K562 (cell line): Measurements from ENCODE around the gene LRRC15. TPM values are rescaled to one million over a fixed set of nuclear protein-coding genes. Genes with fewer than 3 reads are reported as not detected.

Experiments
- CHAMP1 ChIP-seq: fragments of 450-650 bp; IDR thresholded peaks from 2 replicates; pipeline ENCODE4 v1.6.1; 2016; ENCODE audit warnings: mild to moderate bottlenecking
- HDAC1 ChIP-seq, 2 experiments: fragments of 450-650 bp; IDR thresholded peaks; 2 replicates each; pipeline ENCODE4 v1.6.1; 2016 to 2017; ENCODE audit warnings: inconsistent platforms in 1 of 2, mild to moderate bottlenecking in 1 of 2, moderate library complexity in 1 of 2
- HOXB6 ChIP-seq: fragments of 250-450 bp; sonication (Bioruptor Pico); IDR thresholded peaks from 2 replicates; pipeline ENCODE4 v1.5.1; 2022; ENCODE audit warnings: mild to moderate bottlenecking, borderline replicate concordance
- KLF1 ChIP-seq: fragments of 450-650 bp; IDR thresholded peaks from 2 replicates; pipeline ENCODE4 v1.6.1; 2016; ENCODE audit warnings: missing genetic modification characterization, missing compliant biosample characterization
- MAZ ChIP-seq, 2 experiments: fragments of 450-650 bp in 1 of 2; sonication (generic) in 1 of 2; formaldehyde crosslinking; IDR thresholded peaks in 1 of 2; conservative IDR thresholded peaks in 1 of 2; 2 replicates each; pipeline versions ENCODE4 v1.4.0 to v1.5.0; 2020; ENCODE audit warnings: mild to moderate bottlenecking in 1 of 2, missing genetic modification reagents in 1 of 2
- MED1 ChIP-seq: sonication (generic); formaldehyde crosslinking; IDR thresholded peaks from 2 replicates; pipeline ENCODE4 v1.8.1; 2023; ENCODE audit warnings: missing genetic modification reagents, borderline replicate concordance
- PBX2 ChIP-seq, 2 experiments: IDR thresholded peaks in 1 of 2; conservative IDR thresholded peaks in 1 of 2; 2 replicates each; pipeline ENCODE4 v1.6.1; 2016; ENCODE audit warnings: low read depth in 2 of 2, mild to moderate bottlenecking in 1 of 2, missing compliant biosample characterization in 1 of 2, missing genetic modification characterization in 1 of 2, moderate library complexity in 1 of 2
- PCBP1 ChIP-seq: fragments of 200-400 bp; formaldehyde crosslinking; IDR thresholded peaks from 2 replicates; pipeline ENCODE4 v1.6.1; 2018; ENCODE audit warnings: mild to moderate bottlenecking, low read depth, low read length; ENCODE audit not compliant: poor library complexity, severe bottlenecking
- REST ChIP-seq, 2 experiments: fragments of 450-650 bp; formaldehyde crosslinking in 1 of 2; IDR thresholded peaks; 2 replicates each; pipeline versions ENCODE4 v1.4.0 to v1.6.1; 2014 to 2020; ENCODE audit warnings: mild to moderate bottlenecking in 2 of 2, borderline replicate concordance in 1 of 2, low read depth in 1 of 2
- TSC22D4 ChIP-seq: fragments of 450-650 bp; IDR thresholded peaks from 2 replicates; pipeline ENCODE4 v1.6.1; 2016; ENCODE audit warnings: missing genetic modification characterization, missing biosample characterization, control low read depth
- ZFPM2 ChIP-seq: fragments of 250-450 bp; sonication (Bioruptor Pico); IDR thresholded peaks from 2 replicates; pipeline ENCODE4 v1.5.1; 2022; ENCODE audit warnings: mild to moderate bottlenecking
- ZNF124 ChIP-seq: sonication (generic); formaldehyde crosslinking; IDR thresholded peaks from 2 replicates; pipeline ENCODE4 v1.8.1; 2022; ENCODE audit warnings: missing genetic modification reagents
- ZNF778 ChIP-seq: fragments of 450-650 bp; formaldehyde crosslinking; IDR thresholded peaks from 2 replicates; pipeline ENCODE4 v1.4.0; 2020; ENCODE audit warnings: mild to moderate bottlenecking, moderate library complexity
- polyA plus RNA-seq, 8 experiments: library from polyadenylated mRNA; depleted of rRNA in 4 of 8; stranded (reverse) in 5 of 8; unstranded in 3 of 8; fragments of >200 nt; fragmentation: Nextera tagmentation in 2 of 8; fragmentation: Illumina TruSeq in 1 of 8; extraction: Ambion mirVana in 2 of 8; extraction: Trizol in 1 of 8; gene quantifications; 2 replicates each; pipeline versions ENCODE4 v1.2.1 to v1.2.3, GENCODE V29; 2011 to 2014; ENCODE audit warnings: inconsistent platforms in 1 of 8, missing spikeins in 1 of 8
- total RNA-seq, 7 experiments: library from RNA; depleted of rRNA in 6 of 7; stranded (reverse); fragments of >200 nt in 6 of 7; fragmentation: Illumina TruSeq in 2 of 7; extraction: Trizol in 2 of 7; gene quantifications; 2 replicates each; pipeline versions ENCODE4 v1.2.1 to v1.2.3, GENCODE V29; 2011 to 2021; ENCODE audit warnings: low replicate concordance in 1 of 7

The LRRC15 gene
- total and polyA plus RNA-seq, 9 of the 15 experiments (the other 6 are each of a cell fraction or from before 2014, with no cell fraction given): not detected

- TF ChIP-seq REST (IDR thresholded peaks at IDR 0.05; ENCODE audit: borderline replicate concordance) (0 out of 2 replicates have a peak, but pooled peaks have one; percentile 24), REST (CRISPR knock-in tag; IDR thresholded peaks at IDR 0.05; ENCODE audit: low read depth) (no peak), HOXB6 (no peak), KLF1 (tag) (no peak), ZNF124 (CRISPR knock-in tag) (no peak), MED1 (CRISPR knock-in tag) (no peak), MAZ (CRISPR knock-in tag; conservative IDR thresholded peaks at IDR 0.05 in 1 of 2, IDR thresholded peaks at IDR 0.05 in 1 of 2) (peak; percentile 60 to 80), ZNF778 (CRISPR knock-in tag) (no peak), ZFPM2 (no peak), PBX2 (CRISPR knock-in tag; IDR thresholded peaks at IDR 0.05; ENCODE audit: low read depth) (no peak), PBX2 (tag; conservative IDR thresholded peaks at IDR 0.05; ENCODE audit: low read depth) (no peak), CHAMP1 (no peak), PCBP1 (no peak), HDAC1 (IDR thresholded peaks at IDR 0.05) (peak in 1 of 2 experiments; percentile 79; a peak in 1 of 4 replicates), TSC22D4 (tag) (no peak)
These were observed 26.4 kb upstream of the LRRC15 start (continued) for GRCh38 chr3:194395778-194396538.
